Medulla oblongata (tissue), 1 donor: ENCODE measurements around the gene PKP4.

Experiments
- DNase-seq: peaks from one replicate; pipeline ENCODE4 v3.0.0-alpha.2; 2015; ENCODE audit errors: extremely low spot score

The PKP4 gene

GRCh38 chr2:158651358-158652057 lies 194.8 kb downstream of the PKP4 start:
- no peak for DNase-seq

- DNase-seq: no peak
Observed at GRCh38 chr2:158655628-158656027, 198.9 kb downstream of the PKP4 start.

GRCh38 chr2:158656492-158657229 lies 199.9 kb downstream of the PKP4 start:
- DNase-seq: no peak

- DNase-seq: no peak
Observed at GRCh38 chr2:158658396-158658795, 201.6 kb downstream of the PKP4 start.

- no peak for DNase-seq
Observed at GRCh38 chr2:158659483-158659882, 202.7 kb downstream of the PKP4 start.

- DNase-seq: no peak
Observed at GRCh38 chr2:158661231-158661630, 204.5 kb downstream of the PKP4 start.

GRCh38 chr2:158662421-158662820 lies 205.7 kb downstream of the PKP4 start:
- DNase-seq: no peak

GRCh38 chr2:158663796-158664195 lies 207.0 kb downstream of the PKP4 start:
- DNase-seq: no peak

- no peak for DNase-seq
Observed at GRCh38 chr2:158664987-158665386, 208.2 kb downstream of the PKP4 start.

GRCh38 chr2:158665536-158666302 lies 209.0 kb downstream of the PKP4 start:
- no peak for DNase-seq

- DNase-seq: no peak
Observed at GRCh38 chr2:158666969-158667368, 210.2 kb downstream of the PKP4 start.

GRCh38 chr2:158667586-158667985 lies 210.8 kb downstream of the PKP4 start:
- no peak for DNase-seq

- DNase-seq: peak; percentile 51
Observed at GRCh38 chr2:158668001-158668765, 211.4 kb downstream of the PKP4 start.

GRCh38 chr2:158670292-158670691 lies 213.5 kb downstream of the PKP4 start:
- no peak for DNase-seq

GRCh38 chr2:158671360-158672245 lies 214.9 kb downstream of the PKP4 start:
- DNase-seq: no peak

GRCh38 chr2:158676295-158676694 lies 219.5 kb downstream of the PKP4 start:
- DNase-seq: no peak

GRCh38 chr2:158676696-158677095 lies 219.9 kb downstream of the PKP4 start:
- DNase-seq: peak; percentile 56

- DNase-seq: no peak
Observed at GRCh38 chr2:158677542-158677941, 220.8 kb downstream of the PKP4 start.

- no peak for DNase-seq
Observed at GRCh38 chr2:158681816-158682215, 225.1 kb downstream of the PKP4 start.

- no peak for DNase-seq
Observed at GRCh38 chr2:158685646-158686045, 228.9 kb downstream of the PKP4 start.

- peak; percentile 84 for DNase-seq
Observed at GRCh38 chr2:158686210-158686691, 229.5 kb downstream of the PKP4 start.
